ENCODE results near the gene TBC1D8.

TBC1D8 gene

GRCh38 chr2:101012054-101012705 is 139.0 kb downstream of the TBC1D8 start:
- DNase-seq (ENCODE audit: low read depth), result no peak
- H3K4me3 ChIP-seq (ENCODE audit: low read depth, low read length), result no peak overlapping the region

GRCh38 chr2:101011152-101011551 is 140.0 kb downstream of the TBC1D8 start:
- no peak overlapping the region for H3K4me3 ChIP-seq (ENCODE audit: low read depth, low read length)
- DNase-seq (ENCODE audit: low read depth), result no peak

- no peak for DNase-seq (ENCODE audit: low read depth)
- no peak overlapping the region for H3K4me3 ChIP-seq (ENCODE audit: low read depth, low read length)
These were observed 143.5 kb downstream of the TBC1D8 start for GRCh38 chr2:101007415-101008345.

GRCh38 chr2:101006065-101006715 is 145.0 kb downstream of the TBC1D8 start:
- no peak for DNase-seq (ENCODE audit: low read depth)
- H3K4me3 ChIP-seq (ENCODE audit: low read depth, low read length), result no peak overlapping the region

- H3K4me3 ChIP-seq (ENCODE audit: low read depth, low read length), result peak overlapping the region; percentile 91
- DNase-seq (ENCODE audit: low read depth), result no peak
These were observed 146.4 kb downstream of the TBC1D8 start for GRCh38 chr2:101004620-101005325.

- peak overlapping the region; percentile 91 for H3K4me3 ChIP-seq (ENCODE audit: low read depth, low read length)
- no peak for DNase-seq (ENCODE audit: low read depth)
These were observed 147.9 kb downstream of the TBC1D8 start for GRCh38 chr2:101003278-101003775.

GRCh38 chr2:101002562-101003277 is 148.5 kb downstream of the TBC1D8 start:
- peak overlapping the region; percentile 91 for H3K4me3 ChIP-seq (ENCODE audit: low read depth, low read length)
- no peak for DNase-seq (ENCODE audit: low read depth)

GRCh38 chr2:101001691-101002561 is 149.3 kb downstream of the TBC1D8 start, which contains the start of gene RPL31:
RPL31 (plus strand) TSS chr2:101002289; CDS start chr2:101002702, 413 bp downstream.
- peak; percentile 94 for DNase-seq (ENCODE audit: low read depth)
- H3K4me3 ChIP-seq (ENCODE audit: low read depth, low read length), result peak within 1 kb of the TSS; percentile 91

GRCh38 chr2:100999995-101000394 is 151.2 kb downstream of the TBC1D8 start:
- H3K4me3 ChIP-seq (ENCODE audit: low read depth, low read length), result no peak overlapping the region
- DNase-seq (ENCODE audit: low read depth), result no peak

- no peak overlapping the region for H3K4me3 ChIP-seq (ENCODE audit: low read depth, low read length)
- no peak for DNase-seq (ENCODE audit: low read depth)
These were observed 153.0 kb downstream of the TBC1D8 start for GRCh38 chr2:100998235-100998573.

GRCh38 chr2:100997509-100998234 is 153.5 kb downstream of the TBC1D8 start:
- H3K4me3 ChIP-seq (ENCODE audit: low read depth, low read length), result no peak overlapping the region
- DNase-seq (ENCODE audit: low read depth), result no peak

- no peak for DNase-seq (ENCODE audit: low read depth)
- H3K4me3 ChIP-seq (ENCODE audit: low read depth, low read length), result no peak overlapping the region
These were observed 155.7 kb downstream of the TBC1D8 start for GRCh38 chr2:100995309-100996075.

- no peak for DNase-seq (ENCODE audit: low read depth)
- no peak overlapping the region for H3K4me3 ChIP-seq (ENCODE audit: low read depth, low read length)
These were observed 157.9 kb downstream of the TBC1D8 start for GRCh38 chr2:100993294-100993693.

GRCh38 chr2:100992262-100992661 is 158.9 kb downstream of the TBC1D8 start:
- H3K4me3 ChIP-seq (ENCODE audit: low read depth, low read length), result no peak overlapping the region
- DNase-seq (ENCODE audit: low read depth), result no peak

GRCh38 chr2:100991404-100991773 is 159.8 kb downstream of the TBC1D8 start:
- no peak for DNase-seq (ENCODE audit: low read depth)
- H3K4me3 ChIP-seq (ENCODE audit: low read depth, low read length), result no peak overlapping the region

GRCh38 chr2:100990650-100991403 is 160.4 kb downstream of the TBC1D8 start:
- H3K4me3 ChIP-seq (ENCODE audit: low read depth, low read length), result no peak overlapping the region
- DNase-seq (ENCODE audit: low read depth), result no peak

Measured in skeletal muscle cell (primary cell).